ENCODE measurements around the gene VSTM4. TPM values are rescaled to one million over a fixed set of nuclear protein-coding genes. Genes with fewer than 3 reads are reported as not detected.

VSTM4 gene
- total and polyA plus RNA-seq, 9 of the 15 experiments (the other 6 are each of a cell fraction or from before 2014, with no cell fraction given): 1.0 to 7.9 (median 3.0) TPM

DNA sequence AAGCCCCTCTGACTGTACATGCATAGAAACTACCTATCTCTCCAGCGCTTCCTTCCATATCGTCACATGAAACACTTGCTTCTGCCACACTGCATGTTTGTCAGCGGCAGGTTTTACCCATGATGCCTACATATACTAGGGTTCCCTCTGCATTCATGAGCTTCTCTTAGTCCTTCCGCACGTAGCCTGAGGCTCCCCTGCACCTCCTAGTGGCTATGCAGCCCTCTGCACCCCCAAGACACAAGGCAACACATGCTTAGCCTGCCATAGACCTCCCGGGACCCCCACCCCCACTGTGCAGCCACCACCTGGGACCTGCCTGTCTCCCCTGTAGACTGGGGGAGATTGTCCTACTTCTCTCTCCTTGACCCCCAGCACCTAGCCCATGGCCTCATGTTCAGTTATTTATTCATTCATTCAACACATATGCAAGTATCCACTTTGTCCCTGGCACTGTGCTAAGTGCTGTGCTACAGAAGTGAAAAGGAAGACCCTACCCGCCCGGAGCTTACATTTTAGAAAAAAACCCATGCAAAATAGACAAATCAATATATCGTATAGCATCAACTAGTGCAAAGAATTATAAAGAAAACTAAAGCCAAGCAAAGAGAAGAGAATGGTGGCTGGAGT, 49.4 kb upstream of the VSTM4 start (continued):
- TF ChIP-seq CBX3 (IDR thresholded peaks at IDR 0.05; ENCODE audit: borderline replicate concordance in 1 of 2, low read length in 2 of 2) (peak in 1 of 2 experiments; percentile 14; a peak in 1 of 3 replicates), NR4A1 (CRISPR knock-in tag; IDR thresholded peaks at IDR 0.05) (no peak), NR4A1 (tag; IDR thresholded peaks at IDR 0.05) (0 out of 2 replicates have a peak, but pooled peaks have one; percentile 46), GATAD2A (IDR thresholded peaks at IDR 0.05) (peak; percentile 87), ZNF668 (CRISPR knock-in tag; IDR thresholded peaks at IDR 0.05) (peak; percentile 23; the same call in 1 of the 2 replicates), KDM4B (IDR thresholded peaks at IDR 0.05; ENCODE audit: borderline replicate concordance in 2 of 2, low read depth in 1 of 2) (no peak), TOE1 (IDR thresholded peaks at IDR 0.05; ENCODE audit: borderline replicate concordance) (0 out of 2 replicates have a peak, but pooled peaks have one; percentile 32), TOE1 (CRISPR knock-in tag; IDR thresholded peaks at IDR 0.05; ENCODE audit: borderline replicate concordance, low read depth) (no peak), MTA3 (IDR thresholded peaks at IDR 0.05; ENCODE audit: borderline replicate concordance) (peak; percentile 19; the same call in 1 of the 2 replicates), MYC (IDR thresholded peaks at IDR 0.05; ENCODE audit: low read depth, low read length) (peak; percentile 51; the same call in 1 of the 2 replicates), MYC (CRISPR knock-in tag; IDR thresholded peaks at IDR 0.05; ENCODE audit: borderline replicate concordance, low read depth) (no peak), TBL1XR1 (IDR thresholded peaks at IDR 0.05; ENCODE audit: low read length in 2 of 2) (peak in 1 of 2 experiments; percentile 32; a peak in 1 of 4 replicates), NBN (IDR thresholded peaks at IDR 0.05; ENCODE audit: low read depth) (0 out of 2 replicates have a peak, but pooled peaks have one; percentile 53), MECOM (CRISPR knock-in tag; IDR thresholded peaks at IDR 0.05) (0 out of 2 replicates have a peak, but pooled peaks have one; percentile 24), ESRRA (IDR thresholded peaks at IDR 0.05; ENCODE audit: borderline replicate concordance, low read depth) (peak; percentile 55; the same call in 1 of the 2 replicates)
- TF ChIP-seq, protein P1, sequence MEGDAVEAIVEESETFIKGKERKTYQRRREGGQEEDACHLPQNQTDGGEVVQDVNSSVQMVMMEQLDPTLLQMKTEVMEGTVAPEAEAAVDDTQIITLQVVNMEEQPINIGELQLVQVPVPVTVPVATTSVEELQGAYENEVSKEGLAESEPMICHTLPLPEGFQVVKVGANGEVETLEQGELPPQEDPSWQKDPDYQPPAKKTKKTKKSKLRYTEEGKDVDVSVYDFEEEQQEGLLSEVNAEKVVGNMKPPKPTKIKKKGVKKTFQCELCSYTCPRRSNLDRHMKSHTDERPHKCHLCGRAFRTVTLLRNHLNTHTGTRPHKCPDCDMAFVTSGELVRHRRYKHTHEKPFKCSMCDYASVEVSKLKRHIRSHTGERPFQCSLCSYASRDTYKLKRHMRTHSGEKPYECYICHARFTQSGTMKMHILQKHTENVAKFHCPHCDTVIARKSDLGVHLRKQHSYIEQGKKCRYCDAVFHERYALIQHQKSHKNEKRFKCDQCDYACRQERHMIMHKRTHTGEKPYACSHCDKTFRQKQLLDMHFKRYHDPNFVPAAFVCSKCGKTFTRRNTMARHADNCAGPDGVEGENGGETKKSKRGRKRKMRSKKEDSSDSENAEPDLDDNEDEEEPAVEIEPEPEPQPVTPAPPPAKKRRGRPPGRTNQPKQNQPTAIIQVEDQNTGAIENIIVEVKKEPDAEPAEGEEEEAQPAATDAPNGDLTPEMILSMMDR (IDR thresholded peaks at IDR 0.05 in 2 of 3, conservative IDR thresholded peaks at IDR 0.05 in 1 of 3; ENCODE audit: insufficient read depth in 2 of 3, low read depth in 1 of 3, low read length in 3 of 3): peak; percentile 84 to 94 (median 90)
- TF ChIP-seq, protein P2, sequence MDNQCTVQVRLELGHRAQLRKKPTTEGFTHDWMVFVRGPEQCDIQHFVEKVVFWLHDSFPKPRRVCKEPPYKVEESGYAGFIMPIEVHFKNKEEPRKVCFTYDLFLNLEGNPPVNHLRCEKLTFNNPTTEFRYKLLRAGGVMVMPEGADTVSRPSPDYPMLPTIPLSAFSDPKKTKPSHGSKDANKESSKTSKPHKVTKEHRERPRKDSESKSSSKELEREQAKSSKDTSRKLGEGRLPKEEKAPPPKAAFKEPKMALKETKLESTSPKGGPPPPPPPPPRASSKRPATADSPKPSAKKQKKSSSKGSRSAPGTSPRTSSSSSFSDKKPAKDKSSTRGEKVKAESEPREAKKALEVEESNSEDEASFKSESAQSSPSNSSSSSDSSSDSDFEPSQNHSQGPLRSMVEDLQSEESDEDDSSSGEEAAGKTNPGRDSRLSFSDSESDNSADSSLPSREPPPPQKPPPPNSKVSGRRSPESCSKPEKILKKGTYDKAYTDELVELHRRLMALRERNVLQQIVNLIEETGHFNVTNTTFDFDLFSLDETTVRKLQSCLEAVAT (IDR thresholded peaks at IDR 0.05): peak in 1 of 2 experiments; percentile 41; a peak in 1 of 4 replicates
- TF ChIP-seq, protein P3, sequence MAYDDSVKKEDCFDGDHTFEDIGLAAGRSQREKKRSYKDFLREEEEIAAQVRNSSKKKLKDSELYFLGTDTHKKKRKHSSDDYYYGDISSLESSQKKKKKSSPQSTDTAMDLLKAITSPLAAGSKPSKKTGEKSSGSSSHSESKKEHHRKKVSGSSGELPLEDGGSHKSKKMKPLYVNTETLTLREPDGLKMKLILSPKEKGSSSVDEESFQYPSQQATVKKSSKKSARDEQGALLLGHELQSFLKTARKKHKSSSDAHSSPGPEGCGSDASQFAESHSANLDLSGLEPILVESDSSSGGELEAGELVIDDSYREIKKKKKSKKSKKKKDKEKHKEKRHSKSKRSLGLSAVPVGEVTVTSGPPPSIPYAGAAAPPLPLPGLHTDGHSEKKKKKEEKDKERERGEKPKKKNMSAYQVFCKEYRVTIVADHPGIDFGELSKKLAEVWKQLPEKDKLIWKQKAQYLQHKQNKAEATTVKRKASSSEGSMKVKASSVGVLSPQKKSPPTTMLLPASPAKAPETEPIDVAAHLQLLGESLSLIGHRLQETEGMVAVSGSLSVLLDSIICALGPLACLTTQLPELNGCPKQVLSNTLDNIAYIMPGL (CRISPR knock-in tag; IDR thresholded peaks at IDR 0.05): peak; percentile 68
